SKM-1 (cell line): Measurements from ENCODE around the gene LARGE2.
"Not testable (repeated sequence)": the region's sequence is repeated elsewhere in the genome, so short reads cannot be mapped to it uniquely, and the experiment has no call there.

ENCODE experiments used
- DNase-seq: peaks from one replicate; lab custom pipeline; 2025; ENCODE audit not compliant: unreplicated experiment; lab: John Stamatoyannopoulos, UW

Gene LARGE2

DNA sequence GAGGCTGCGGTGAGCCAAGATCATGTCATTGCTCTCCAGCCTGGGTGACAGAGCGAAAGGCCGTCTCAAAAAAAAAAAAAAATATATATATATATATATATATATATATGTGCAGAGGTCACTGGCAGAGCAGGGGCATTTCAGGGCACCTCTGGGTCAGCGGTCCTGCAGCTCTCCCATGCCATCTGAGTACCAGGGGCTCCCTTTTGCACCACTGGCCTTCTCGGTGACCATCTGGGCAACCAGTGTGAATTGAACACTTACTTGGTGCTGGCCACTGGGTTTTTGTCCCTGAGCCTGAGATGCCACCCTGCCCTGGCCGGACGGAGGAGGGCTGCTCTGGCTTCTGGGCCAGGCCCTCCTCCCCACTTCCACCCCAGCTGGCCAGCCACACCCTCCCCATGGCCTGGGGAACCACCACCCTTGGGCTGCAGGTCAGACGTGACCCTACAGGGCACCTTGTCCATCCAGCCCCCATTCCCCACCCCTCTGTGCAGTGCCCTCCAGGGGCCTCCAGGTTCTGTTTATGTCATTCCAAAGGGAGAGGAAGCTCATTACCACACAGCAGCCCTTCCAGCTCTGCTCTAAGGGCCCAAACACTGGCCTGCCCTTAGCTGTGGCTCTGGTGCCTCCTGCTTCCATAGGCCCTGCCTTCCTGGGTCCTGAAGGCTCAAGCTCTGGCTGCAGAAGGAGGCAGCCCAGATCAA, 26.8 kb upstream of the LARGE2 start:
- no peak for DNase-seq

DNA sequence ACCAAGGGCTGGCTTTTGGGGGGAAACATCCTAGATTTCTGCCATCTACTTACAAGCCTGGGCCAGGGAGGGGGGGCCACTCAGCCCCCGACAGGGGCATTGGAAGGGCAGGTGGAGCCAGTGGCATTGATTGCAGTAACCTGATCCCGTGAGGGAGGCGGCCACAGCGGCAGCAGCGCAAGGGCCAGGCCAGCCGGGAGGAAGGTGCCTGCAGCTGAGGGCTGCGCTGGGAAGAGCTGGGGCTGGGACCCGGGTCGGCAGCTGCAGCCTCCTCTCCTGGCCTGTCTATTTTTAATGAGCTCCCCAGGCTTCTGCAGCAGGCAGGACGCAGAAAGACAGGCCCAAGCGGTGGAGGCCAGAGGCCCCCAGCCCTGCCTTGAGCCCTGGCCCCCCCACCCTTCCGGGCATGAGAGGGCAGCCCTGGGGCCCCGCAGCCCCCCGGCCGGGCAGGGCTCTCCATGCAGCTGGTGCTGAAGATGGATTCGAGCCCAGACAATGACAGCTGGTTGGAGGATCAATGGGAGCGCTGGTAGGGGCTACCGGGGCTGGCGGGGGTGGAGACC, 26.0 kb upstream of the LARGE2 start:
- DNase-seq: no peak

GRCh38 chr11:45897556-45897955, 24.9 kb upstream of the LARGE2 start:
- no peak for DNase-seq

DNA sequence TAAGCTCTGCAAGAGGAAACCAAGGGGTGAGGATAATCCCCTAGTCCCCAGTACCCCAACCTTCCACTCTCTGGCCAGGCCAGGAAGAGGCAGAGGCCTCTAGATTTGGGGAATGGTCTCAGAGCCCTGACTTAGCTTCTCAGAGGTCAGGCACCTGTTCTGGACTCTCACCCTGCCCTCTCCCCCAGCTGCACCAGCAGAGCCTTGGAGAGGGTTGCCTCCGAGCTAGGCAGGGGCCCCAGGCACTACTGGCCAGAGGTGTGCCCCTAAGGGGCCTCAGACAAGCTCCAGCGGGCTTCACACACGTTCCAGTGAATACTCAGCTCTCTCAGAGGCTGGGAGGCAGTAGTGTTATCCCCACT, 23.4 kb upstream of the LARGE2 start:
- no peak for DNase-seq

GRCh38 chr11:45899448-45900174, 22.8 kb upstream of the LARGE2 start:
- no peak for DNase-seq

- DNase-seq: not testable (repeated sequence)
Observed at GRCh38 chr11:45900175-45900800, 22.2 kb upstream of the LARGE2 start.

GRCh38 chr11:45900916-45901617, 21.4 kb upstream of the LARGE2 start:
- no peak for DNase-seq

GRCh38 chr11:45901626-45902025, 20.8 kb upstream of the LARGE2 start:
- DNase-seq: no peak

DNA sequence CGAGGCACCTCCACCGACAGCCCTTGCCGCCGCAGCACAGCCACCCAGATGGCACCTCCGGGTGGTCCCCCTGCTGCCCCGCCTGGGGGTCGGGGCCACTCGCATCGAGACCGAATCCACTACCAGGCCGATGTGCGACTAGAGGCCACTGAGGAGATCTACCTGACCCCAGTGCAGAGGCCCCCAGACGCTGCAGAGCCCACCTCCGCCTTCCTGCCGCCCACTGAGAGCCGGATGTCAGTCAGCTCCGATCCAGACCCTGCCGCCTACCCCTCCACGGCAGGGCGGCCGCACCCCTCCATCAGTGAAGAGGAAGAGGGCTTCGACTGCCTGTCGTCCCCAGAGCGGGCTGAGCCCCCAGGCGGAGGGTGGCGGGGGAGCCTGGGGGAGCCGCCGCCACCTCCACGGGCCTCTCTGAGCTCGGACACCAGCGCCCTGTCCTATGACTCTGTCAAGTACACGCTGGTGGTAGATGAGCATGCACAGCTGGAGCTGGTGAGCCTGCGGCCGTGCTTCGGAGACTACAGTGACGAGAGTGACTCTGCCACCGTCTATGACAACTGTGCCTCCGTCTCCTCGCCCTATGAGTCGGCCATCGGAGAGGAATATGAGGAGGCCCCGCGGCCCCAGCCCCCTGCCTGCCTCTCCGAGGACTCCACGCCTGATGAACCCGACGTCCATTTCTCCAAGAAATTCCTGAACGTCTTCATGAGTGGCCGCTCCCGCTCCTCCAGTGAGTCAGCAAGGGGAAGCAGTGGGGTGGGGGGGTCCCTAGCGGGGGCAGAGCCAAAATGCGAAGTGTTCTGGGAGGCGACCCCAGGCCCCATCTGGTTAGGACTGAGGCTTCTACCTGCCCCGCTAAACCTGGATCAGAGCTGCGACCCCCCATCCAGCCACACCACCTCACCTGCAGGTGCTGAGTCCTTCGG, 19.7 kb upstream of the LARGE2 start:
- no peak for DNase-seq

DNA sequence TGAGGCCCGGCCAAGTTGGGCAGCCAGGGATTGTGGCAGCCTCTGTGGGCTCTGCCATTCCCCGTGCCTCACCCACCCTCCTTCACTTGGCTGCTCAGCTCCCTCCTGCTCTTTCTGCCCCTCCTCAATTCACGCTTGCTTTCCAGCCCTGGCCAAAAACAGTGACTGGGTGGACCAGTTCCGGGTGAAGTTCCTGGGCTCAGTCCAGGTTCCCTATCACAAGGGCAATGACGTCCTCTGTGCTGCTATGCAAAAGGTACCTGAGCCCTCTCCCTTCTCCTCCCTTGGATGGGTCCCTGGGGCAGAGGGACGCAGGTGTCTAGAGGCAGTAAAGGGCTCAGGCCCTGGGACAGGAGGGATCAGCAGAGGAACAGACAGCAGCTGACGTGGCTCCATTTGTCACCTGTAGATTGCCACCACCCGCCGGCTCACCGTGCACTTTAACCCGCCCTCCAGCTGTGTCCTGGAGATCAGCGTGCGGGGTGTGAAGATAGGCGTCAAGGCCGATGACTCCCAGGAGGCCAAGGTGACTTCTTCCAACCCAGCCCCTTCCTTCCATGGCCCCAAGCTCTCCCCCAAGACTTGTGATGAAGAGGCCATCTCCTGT, 18.0 kb upstream of the LARGE2 start:
- DNase-seq: no peak

DNA sequence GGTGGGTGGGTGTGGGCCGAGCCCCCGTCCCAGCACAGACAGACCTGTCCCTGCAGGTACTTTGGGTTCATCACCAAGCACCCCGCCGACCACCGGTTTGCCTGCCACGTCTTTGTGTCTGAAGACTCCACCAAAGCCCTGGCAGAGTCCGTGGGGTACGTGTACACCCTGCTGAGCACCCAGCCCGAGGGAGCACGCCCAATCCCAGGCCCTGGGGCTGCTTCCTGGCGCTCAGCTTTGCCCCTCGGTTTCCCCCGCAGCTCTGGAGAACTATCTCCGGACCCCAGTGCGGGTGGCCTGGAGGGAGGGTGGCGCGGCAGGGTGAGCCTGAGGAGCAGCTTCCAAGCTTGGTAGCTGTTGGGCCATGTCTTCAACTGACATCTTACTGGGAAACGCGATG, 17.4 kb upstream of the LARGE2 start:
- DNase-seq: no peak

DNA sequence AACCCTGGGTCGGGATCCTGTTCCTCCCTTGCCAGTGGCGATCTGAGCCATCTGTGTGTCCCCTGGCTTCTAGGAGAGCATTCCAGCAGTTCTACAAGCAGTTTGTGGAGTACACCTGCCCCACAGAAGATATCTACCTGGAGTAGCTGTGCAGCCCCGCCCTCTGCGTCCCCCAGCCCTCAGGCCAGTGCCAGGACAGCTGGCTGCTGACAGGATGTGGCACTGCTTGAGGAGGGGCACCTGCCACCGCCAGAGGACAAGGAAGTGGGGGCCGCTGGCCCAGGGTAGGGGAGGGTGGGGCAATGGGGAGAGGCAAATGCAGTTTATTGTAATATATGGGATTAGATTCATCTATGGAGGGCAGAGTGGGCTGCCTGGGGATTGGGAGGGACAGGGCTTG, 16.9 kb upstream of the LARGE2 start:
- not testable (repeated sequence) for DNase-seq

DNA sequence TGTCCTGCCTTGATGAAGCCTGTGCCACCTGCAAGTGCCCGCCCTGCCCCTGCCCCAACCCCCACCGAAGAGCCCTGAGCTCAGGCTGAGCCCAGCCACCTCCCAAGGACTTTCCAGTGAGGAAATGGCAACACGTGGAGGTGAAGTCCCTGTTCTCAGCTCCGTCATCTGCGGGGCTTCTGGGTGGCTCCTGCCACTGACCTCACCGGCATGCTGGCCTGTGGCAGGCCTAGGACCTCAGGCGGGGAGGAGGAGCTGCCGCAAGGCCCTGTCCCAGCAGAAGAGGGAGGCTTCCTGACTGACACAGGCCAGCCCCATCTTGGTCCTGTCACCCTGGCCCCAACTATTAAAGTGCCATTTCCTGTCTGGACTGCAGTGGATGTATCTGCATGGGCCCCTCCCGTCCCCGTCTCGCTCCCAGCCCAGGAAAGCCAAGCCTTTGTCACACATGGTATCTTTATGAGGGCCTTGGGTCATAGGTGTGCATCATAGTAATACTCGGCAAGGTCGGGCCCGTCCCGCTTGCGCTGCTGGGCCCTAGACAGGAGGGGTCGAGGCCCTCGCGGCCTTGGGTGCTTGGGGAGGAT, 16.3 kb upstream of the LARGE2 start:
- DNase-seq: no peak

DNA sequence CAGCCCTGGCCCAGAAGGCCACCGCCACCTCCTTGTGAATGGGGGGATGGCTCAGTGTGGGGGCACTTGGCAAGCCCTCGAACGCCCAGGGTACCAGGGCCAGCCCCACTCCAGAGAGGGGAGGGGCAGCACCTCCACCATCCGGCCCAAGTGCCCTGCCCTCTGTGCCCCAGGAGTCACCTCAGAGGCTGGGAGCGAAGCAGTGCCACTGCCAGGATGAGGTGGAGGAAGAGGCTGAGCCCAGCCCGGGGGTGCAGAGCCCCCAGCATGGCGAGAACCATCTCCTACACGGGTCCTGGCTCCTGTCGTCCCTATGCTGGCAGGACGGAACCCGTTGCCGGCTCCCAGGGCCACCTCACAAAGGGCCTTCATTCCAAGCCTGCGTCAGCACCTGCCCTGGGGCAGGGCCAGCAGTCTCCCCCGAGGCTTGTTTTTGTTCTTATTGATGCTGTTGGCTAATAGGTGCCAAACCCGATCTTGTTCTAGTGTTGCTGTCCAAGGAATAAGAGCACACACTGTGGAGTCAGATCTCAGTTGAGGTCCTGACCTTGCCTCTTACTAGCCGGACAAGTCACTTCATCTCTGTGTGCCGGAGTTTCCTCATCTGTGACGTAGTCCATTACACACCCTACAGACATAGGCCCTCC, 15.4 kb upstream of the LARGE2 start, which contains the start of gene FREY1:
FREY1 (minus strand) TSS at position 307 of the 647 bp plus-strand sequence; CDS start at position 281, 26 bp downstream.
- DNase-seq: no peak

DNA sequence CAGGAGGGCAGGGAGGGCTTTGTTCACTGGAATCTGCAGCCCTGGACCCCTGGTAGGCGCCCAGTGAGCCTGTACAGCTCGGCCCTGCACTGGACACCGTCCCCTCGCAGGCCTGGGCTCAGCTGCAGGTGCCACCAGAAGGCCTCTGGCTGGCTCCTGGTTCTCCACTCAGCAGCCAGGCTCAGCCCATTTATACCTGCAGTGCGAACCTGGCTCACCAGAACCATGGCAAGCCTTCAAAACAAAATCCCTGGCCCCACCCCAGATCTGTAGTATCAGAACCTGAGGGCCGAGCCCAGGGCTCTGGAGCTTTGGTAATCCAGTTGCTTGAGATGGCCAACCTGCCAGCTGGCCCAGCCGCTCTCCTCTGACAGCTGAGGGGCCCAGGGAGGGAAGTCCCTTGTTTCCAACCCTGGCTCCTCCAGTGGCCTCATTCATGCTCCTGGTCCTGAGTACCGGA, 14.5 kb upstream of the LARGE2 start:
- DNase-seq: no peak

- no peak for DNase-seq
Observed at GRCh38 chr11:45909594-45910475, 12.6 kb upstream of the LARGE2 start.

DNA sequence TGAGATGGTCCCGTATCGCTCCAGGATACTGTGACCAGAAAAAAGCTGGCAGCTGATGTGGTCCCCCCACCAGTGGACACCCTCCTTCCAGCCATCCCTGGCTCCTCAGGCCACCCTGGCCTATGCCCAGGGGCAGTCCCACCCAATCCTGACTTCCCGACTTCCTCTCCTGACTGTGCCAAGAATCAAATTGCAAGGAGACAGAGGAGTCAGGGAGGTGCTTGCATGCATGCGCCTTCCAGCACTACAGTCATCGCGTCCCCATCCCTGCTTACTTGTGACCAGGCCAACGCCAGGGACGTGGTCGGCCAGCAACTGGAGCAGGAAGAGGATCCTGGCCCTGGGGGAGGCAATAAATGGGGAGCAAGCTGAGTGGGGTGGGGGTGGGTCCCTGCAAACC, 11.8 kb upstream of the LARGE2 start:
- no peak for DNase-seq

DNA sequence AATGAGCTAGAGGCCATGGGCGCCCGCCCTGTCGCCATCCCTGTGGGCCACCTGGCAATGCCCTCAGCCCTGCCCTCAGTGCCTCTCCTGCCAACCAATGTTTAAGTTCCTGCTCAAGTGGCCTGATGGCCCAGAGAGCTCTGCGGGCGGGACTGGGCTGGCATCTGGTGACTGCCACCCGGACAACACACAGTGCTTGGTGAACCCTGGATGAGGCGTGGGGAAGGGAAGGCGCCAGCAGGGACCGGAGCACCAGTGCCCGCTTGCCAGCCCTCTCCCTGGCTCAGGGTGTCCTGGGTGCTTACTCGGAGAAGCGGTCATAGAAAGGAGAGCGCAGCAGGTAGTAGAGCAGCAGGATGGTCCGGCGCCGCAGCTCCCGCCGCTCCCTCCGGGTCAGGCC, 8.9 kb upstream of the LARGE2 start:
- no peak for DNase-seq
